GM12878 (cell line): Measurements from ENCODE around the gene SPRY1. TPM values are rescaled to one million over a fixed set of nuclear protein-coding genes. Genes with fewer than 3 reads are reported as not detected.

ENCODE experiments used
- BCL11A ChIP-seq: IDR thresholded peaks from 2 replicates; pipeline ENCODE4 v1.6.1; 2011; ENCODE audit warnings: low read depth, low read length
- CBFB ChIP-seq: IDR thresholded peaks from 2 replicates; pipeline ENCODE4 v1.6.1; 2016; ENCODE audit warnings: antibody characterized with exemption, low read depth
- CHD2 ChIP-seq: IDR thresholded peaks from 2 replicates; pipeline ENCODE4 v1.6.1; 2011; ENCODE audit warnings: low read depth, low read length, improper control_type of control experiment, borderline replicate concordance
- CTCF ChIP-seq, 3 experiments: IDR thresholded peaks in 2 of 3; conservative IDR thresholded peaks in 1 of 3; 2 replicates each; pipeline ENCODE4 v1.5.1; 2011; ENCODE audit warnings: low read depth in 3 of 3, low read length in 3 of 3, mild to moderate bottlenecking in 3 of 3, control low read depth in 2 of 3, moderate library complexity in 2 of 3, inconsistent platforms in 1 of 3, mixed read lengths in 1 of 3; ENCODE audit not compliant: control insufficient read depth in 2 of 3, insufficient read depth in 1 of 3; ENCODE audit errors: extremely low read depth in 1 of 3
- FOS ChIP-seq: IDR thresholded peaks from 3 replicates; pipeline ENCODE4 v1.6.1; 2011; ENCODE audit warnings: borderline replicate concordance; ENCODE audit not compliant: insufficient read length; ENCODE audit errors: extremely low read depth
- GABPA ChIP-seq: IDR thresholded peaks from 2 replicates; pipeline ENCODE4 v1.6.1; 2014; ENCODE audit warnings: antibody characterized with exemption, low read depth, mild to moderate bottlenecking, inconsistent platforms
- HDGF ChIP-seq: fragments of 450-650 bp; IDR thresholded peaks from 2 replicates; pipeline ENCODE4 v1.6.1; 2016; ENCODE audit warnings: antibody characterized with exemption
- IRF4 ChIP-seq: IDR thresholded peaks from 2 replicates; pipeline ENCODE4 v1.6.1; 2011; ENCODE audit warnings: low read depth, low read length
- IRF5 ChIP-seq: fragments of 450-650 bp; IDR thresholded peaks from 2 replicates; pipeline ENCODE4 v1.6.1; 2017; ENCODE audit warnings: borderline replicate concordance
- KAT2A ChIP-seq: conservative IDR thresholded peaks from 2 replicates; pipeline ENCODE4 v1.6.1; 2011; ENCODE audit warnings: low read depth, low read length; ENCODE audit not compliant: control insufficient read depth
- MEF2B ChIP-seq: fragments of 450-650 bp; IDR thresholded peaks from 2 replicates; pipeline ENCODE4 v1.6.1; 2018; ENCODE audit warnings: mild to moderate bottlenecking, moderate library complexity; ENCODE audit not compliant: partially characterized antibody, poor library complexity, severe bottlenecking
- MTA3 ChIP-seq: IDR thresholded peaks from 2 replicates; pipeline ENCODE4 v1.6.1; 2012; ENCODE audit warnings: low read length, inconsistent platforms, borderline replicate concordance
- NBN ChIP-seq: fragments of 450-650 bp; IDR thresholded peaks from 2 replicates; pipeline ENCODE4 v1.6.1; 2016
- PKNOX1 ChIP-seq: fragments of 450-650 bp; IDR thresholded peaks from 2 replicates; pipeline ENCODE4 v1.6.1; 2016; ENCODE audit warnings: mild to moderate bottlenecking
- RAD51 ChIP-seq: fragments of 450-650 bp; IDR thresholded peaks from 2 replicates; pipeline ENCODE4 v1.6.1; 2016; ENCODE audit warnings: moderate library complexity, mild to moderate bottlenecking, inconsistent platforms
- SIX5 ChIP-seq: IDR thresholded peaks from 2 replicates; pipeline ENCODE4 v1.6.1; 2011; ENCODE audit warnings: mild to moderate bottlenecking, low read depth, low read length, moderate library complexity; ENCODE audit not compliant: severe bottlenecking
- SP1 ChIP-seq: IDR thresholded peaks from one replicate; pipeline ENCODE4 v1.6.1; 2011; ENCODE audit warnings: low read depth, low read length
- SUPT20H ChIP-seq: IDR thresholded peaks from 2 replicates; pipeline ENCODE4 v1.6.1; 2011; ENCODE audit warnings: low read depth, mild to moderate bottlenecking, low read length, moderate library complexity, borderline replicate concordance; ENCODE audit not compliant: control insufficient read depth
- TBL1XR1 ChIP-seq: IDR thresholded peaks from 2 replicates; pipeline ENCODE4 v1.6.1; 2012; ENCODE audit warnings: low read depth, low read length, improper control_type of control experiment
- ZBTB11 ChIP-seq: fragments of 450-650 bp; formaldehyde crosslinking; IDR thresholded peaks from 2 replicates; pipeline ENCODE4 v1.5.0; 2022; ENCODE audit warnings: mild to moderate bottlenecking, missing genetic modification characterization
- ZBTB33 ChIP-seq: fragments of 450-650 bp; IDR thresholded peaks from 2 replicates; pipeline ENCODE4 v1.6.1; 2017; ENCODE audit warnings: mild to moderate bottlenecking
- ZNF384 ChIP-seq: IDR thresholded peaks from 2 replicates; pipeline ENCODE4 v1.6.1; 2012; ENCODE audit warnings: low read depth, mild to moderate bottlenecking, low read length, improper control_type of control experiment, borderline replicate concordance
- polyA plus RNA-seq, 11 experiments: library from polyadenylated mRNA; depleted of rRNA in 4 of 11; unstranded in 6 of 11; stranded (reverse) in 5 of 11; fragments of >200 nt; fragmentation: Nextera tagmentation in 4 of 11; fragmentation: Illumina TruSeq in 1 of 11; extraction: Ambion mirVana in 4 of 11; extraction: Trizol in 1 of 11; gene quantifications; 1 replicate in 1 of 11; 2 replicates in 10 of 11; pipeline versions ENCODE4 v1.2.1 to v1.2.3, GENCODE V29; 2011 to 2016; ENCODE audit warnings: inconsistent platforms in 2 of 11, missing spikeins in 2 of 11, low read depth in 1 of 11
- total RNA-seq, 4 experiments: library from RNA; depleted of rRNA in 3 of 4; stranded (reverse); fragments of >200 nt in 3 of 4; fragmentation: Illumina TruSeq in 1 of 4; extraction: Trizol in 1 of 4; gene quantifications; 2 replicates each; pipeline versions ENCODE4 v1.2.1 to v1.2.3, GENCODE V29; 2013 to 2021

The SPRY1 gene
- total and polyA plus RNA-seq, 10 of the 15 experiments (the other 5 are each of a cell fraction or from before 2014, with no cell fraction given) = 0.05 to 5.7 (median 0.23) TPM; not detected in 2

- TF ChIP-seq IRF5 = no peak
- no peak for TF ChIP-seq ZBTB33
- TF ChIP-seq CHD2 = no peak
- no peak for TF ChIP-seq SUPT20H
- no peak for TF ChIP-seq KAT2A
- TF ChIP-seq FOS = no peak
- TF ChIP-seq HDGF = no peak
- no peak for TF ChIP-seq SIX5
- no peak for TF ChIP-seq ZNF384
- peak; percentile 60; the same call in 1 of the 2 replicates for TF ChIP-seq TBL1XR1
- no peak for TF ChIP-seq IRF4
- TF ChIP-seq BCL11A = peak; percentile 83
- no peak for TF ChIP-seq ZBTB11 (CRISPR knock-in tag)
- no peak for TF ChIP-seq GABPA
- 0 out of 2 replicates have a peak, but pooled peaks have one; percentile 49 for TF ChIP-seq CBFB
- TF ChIP-seq CTCF (IDR thresholded peaks at IDR 0.05 in 2 of 3, conservative IDR thresholded peaks at IDR 0.05 in 1 of 3; ENCODE audit: control insufficient read depth in 2 of 3, extremely low read depth in 1 of 3, insufficient read depth in 1 of 3, low read depth in 3 of 3, low read length in 3 of 3) = no peak
- peak; percentile 93 for TF ChIP-seq MEF2B
- TF ChIP-seq SP1 = no peak
- TF ChIP-seq RAD51 = no peak
- no peak for TF ChIP-seq NBN
- TF ChIP-seq MTA3 = no peak
- TF ChIP-seq PKNOX1 = no peak
Measured at GRCh38 chr4:123449780-123450179, 53.2 kb downstream of the SPRY1 start (continued).
